Activated naive CD8-positive, alpha-beta T cell treated with anti-CD3 and anti-CD28 coated beads for 36 hours (primary cell): Measurements from ENCODE around the gene SNX2. TPM values are rescaled to one million over a fixed set of nuclear protein-coding genes. Genes with fewer than 3 reads are reported as not detected.

Experiments
- DNase-seq: peaks from one replicate; pipeline ENCODE4 v3.0.0; 2021
- H3K27ac Mint-ChIP-seq: one replicate; pipeline ENCODE4 v1.8.0; 2022; ENCODE audit warnings: mild to moderate bottlenecking, moderate library complexity, mixed read lengths
- H3K27me3 Mint-ChIP-seq: one replicate; pipeline ENCODE4 v1.8.0; 2022; ENCODE audit warnings: mild to moderate bottlenecking, mixed read lengths
- H3K36me3 Mint-ChIP-seq: one replicate; pipeline ENCODE4 v1.8.0; 2021; ENCODE audit warnings: mild to moderate bottlenecking, mixed read lengths
- H3K4me1 Mint-ChIP-seq: one replicate; pipeline ENCODE4 v1.8.0; 2021; ENCODE audit warnings: mixed read lengths
- H3K4me3 Mint-ChIP-seq: one replicate; pipeline ENCODE4 v1.8.0; 2022; ENCODE audit warnings: mild to moderate bottlenecking, moderate library complexity, mixed read lengths
- H3K9me3 Mint-ChIP-seq: one replicate; pipeline ENCODE4 v1.8.0; 2022; ENCODE audit warnings: mixed read lengths
- total RNA-seq, 2 experiments: library from RNA; stranded (reverse); gene quantifications; one replicate each; pipeline ENCODE4 v1.2.3, GENCODE V29; 2021

The SNX2 gene
- total RNA-seq, 2 experiments from 2014 or later = 40.6 to 41.9 TPM

DNA sequence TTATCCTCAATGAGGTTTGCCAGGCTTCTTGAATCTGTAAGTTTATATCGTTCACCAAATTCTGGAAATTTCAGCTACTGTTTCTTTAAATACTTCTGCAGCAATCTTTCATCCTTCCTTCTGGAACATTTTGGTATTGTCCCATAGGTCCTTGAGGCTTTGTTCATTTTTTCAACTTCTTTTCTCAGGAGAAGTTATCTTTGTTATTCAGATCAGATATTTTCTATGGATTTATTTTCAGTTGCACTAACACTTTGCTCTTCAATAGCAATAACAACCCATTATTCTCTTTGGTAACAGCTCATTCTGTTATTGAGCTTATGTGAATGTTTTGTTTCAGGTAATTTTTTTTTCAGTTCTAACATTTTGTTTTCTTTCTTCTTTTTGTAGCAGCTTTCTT is 13.5 kb downstream of the SNX2 start:
- Mint-ChIP-seq H3K36me3 (peaks cover 52% of the 10 kb centered on the region), H3K27me3 (no peaks in the 10 kb centered on the region), H3K9me3 (peaks cover 19% of the 10 kb centered on the region), H3K4me1 (peaks cover 20% of the 10 kb centered on the region), H3K27ac (peak overlapping the region; percentile 45), H3K4me3 (no peak overlapping the region)
- no peak for DNase-seq

DNA sequence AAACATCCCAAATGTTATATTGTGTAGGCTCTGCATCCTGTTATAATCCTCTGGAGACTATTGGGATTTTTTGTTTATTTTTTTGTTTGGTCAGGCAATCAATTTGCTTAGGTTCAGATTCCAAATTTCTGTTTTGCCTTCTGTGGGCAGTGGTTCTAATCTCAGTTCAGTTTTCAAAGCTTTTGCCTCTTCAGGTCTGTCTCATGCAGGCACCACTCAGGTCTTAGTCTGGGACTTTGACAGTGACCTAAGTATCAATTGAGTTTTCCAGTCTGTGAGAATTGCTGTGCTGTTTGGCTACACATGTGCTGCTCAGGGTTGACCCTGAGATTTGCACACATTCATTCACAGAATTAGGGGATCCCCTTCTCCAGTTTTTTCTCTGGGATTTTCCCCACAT is 14.1 kb downstream of the SNX2 start:
- Mint-ChIP-seq H3K27me3 (no peaks in the 10 kb centered on the region), H3K4me1 (peaks cover 16% of the 10 kb centered on the region), H3K9me3 (peaks cover 19% of the 10 kb centered on the region), H3K36me3 (peaks cover 55% of the 10 kb centered on the region), H3K4me3 (no peak overlapping the region), H3K27ac (no peak overlapping the region)
- no peak for DNase-seq

DNA sequence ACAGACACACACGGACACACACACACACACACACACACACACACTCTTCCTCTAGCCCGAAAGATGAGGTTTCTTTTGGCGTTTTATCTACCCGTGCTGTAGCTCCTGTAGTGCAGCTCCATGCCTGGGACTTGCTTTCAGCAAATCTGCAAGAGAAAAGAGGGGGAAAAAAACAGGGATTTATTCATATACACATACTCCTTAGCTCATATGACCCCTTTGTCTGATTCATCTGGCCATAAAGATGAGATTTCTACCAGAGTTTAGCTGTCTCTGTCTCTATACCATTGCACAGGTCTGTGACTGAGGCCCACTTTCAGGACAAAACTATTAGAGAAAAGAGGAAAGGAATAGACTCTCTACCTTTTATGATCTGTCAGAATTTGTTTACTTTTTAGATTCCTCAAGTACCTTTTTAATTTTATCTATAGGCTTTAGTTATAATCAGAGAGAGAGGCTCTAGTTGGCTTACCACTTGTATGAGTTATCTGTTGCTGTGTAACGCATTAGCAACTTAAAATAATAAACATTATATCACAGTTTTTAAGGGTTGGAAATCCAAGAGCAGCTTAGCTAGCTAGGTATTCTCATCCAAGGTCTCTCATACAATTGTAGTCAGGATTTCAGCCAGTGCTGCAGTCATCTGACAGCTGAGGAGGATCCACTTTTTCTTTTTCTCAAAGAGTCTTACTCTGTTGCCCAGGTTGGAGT is 14.7 kb downstream of the SNX2 start:
- Mint-ChIP-seq H3K4me3 (no peak overlapping the region), H3K9me3 (peaks cover 17% of the 10 kb centered on the region), H3K36me3 (peaks cover 54% of the 10 kb centered on the region), H3K4me1 (peaks cover 15% of the 10 kb centered on the region), H3K27ac (no peak overlapping the region), H3K27me3 (no peaks in the 10 kb centered on the region)
- DNase-seq = no peak

DNA sequence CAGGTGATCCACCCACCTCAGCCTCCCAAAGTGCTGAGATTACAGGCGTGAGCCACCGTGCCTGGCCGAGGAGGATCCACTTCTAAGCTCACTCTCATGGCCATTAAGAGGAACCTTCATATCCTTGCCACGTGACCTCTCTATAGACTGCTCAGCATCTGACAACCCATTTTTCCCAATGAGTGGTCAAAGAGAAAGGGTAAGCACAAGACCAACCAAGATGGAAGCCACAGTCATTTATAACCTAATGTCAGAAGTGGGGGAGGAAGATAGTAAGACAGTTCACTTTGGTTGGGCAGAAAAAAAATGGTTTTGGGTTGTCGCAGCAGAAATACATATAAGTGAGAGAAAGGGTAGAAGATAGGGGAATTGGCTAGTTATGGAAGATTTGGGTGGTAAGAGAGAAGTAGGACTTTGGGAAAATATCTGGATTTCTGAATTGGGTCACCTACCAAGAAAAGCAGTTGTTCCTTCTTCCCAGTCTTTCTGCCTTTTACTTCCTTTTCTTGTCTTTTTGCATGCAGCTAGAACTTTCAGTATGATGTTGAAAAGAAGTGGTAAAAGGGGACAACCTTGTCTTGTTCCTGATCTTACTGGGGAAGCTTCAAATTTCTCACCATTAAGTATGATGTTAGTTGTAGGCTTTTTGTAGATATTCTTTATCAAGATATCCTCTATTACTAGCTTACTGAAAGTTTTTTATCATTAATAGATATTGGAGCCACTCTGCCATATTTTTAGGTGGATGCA is 15.6 kb downstream of the SNX2 start:
- no peak overlapping the region for H3K4me3 Mint-ChIP-seq
- peaks cover 53% of the 10 kb centered on the region for H3K36me3 Mint-ChIP-seq
- H3K27ac Mint-ChIP-seq = no peak overlapping the region
- H3K9me3 Mint-ChIP-seq = peaks cover 11% of the 10 kb centered on the region
- peaks cover 12% of the 10 kb centered on the region for H3K4me1 Mint-ChIP-seq
- no peaks in the 10 kb centered on the region for H3K27me3 Mint-ChIP-seq
- DNase-seq = no peak

DNA sequence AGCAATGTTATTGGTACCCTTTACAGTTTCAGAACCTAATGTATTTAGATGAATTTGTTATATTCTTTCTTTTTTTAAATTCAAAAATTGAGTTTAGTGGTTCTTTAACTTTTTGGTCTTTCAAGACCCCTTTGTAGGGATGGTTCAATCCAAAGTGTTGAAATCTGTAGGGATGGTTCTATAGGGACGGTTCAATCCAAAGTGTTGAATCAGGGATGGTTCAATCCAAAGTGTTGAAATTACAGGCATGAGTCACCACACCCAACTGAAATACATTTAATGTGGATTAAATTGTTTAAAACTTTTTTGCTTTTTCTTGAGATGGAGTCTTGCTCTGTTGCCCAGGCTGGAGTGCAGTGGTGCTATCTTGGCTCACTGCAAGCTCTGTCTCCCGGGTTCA is 30.6 kb downstream of the SNX2 start:
- no peak overlapping the region for H3K27ac Mint-ChIP-seq
- H3K27me3 Mint-ChIP-seq = no peaks in the 10 kb centered on the region
- no peak for DNase-seq
- H3K4me3 Mint-ChIP-seq = no peak overlapping the region
- peaks cover 31% of the 10 kb centered on the region for H3K36me3 Mint-ChIP-seq
- no peaks in the 10 kb centered on the region for H3K9me3 Mint-ChIP-seq
- H3K4me1 Mint-ChIP-seq = no peaks in the 10 kb centered on the region

DNA sequence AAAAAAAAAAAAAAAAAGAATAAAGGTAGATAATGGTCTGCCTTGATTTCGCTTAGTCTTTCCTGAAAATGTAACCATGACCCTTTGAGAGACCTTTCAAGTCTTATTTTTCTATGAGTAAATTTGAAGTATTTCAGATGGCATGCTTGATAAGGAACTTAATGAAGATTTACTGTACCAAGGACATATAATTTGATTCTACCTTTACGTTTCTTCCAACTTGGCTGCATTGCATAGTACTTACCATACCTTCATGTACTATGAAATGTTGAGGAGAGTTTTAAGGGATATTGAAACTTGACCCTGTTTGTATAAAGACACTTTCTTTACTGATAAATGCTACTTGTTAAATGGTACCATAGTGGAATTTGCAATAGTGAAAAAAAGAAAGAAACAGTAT is 35.5 kb downstream of the SNX2 start:
- no peaks in the 10 kb centered on the region for H3K4me1 Mint-ChIP-seq
- no peaks in the 10 kb centered on the region for H3K27me3 Mint-ChIP-seq
- no peak for DNase-seq
- no peaks in the 10 kb centered on the region for H3K9me3 Mint-ChIP-seq
- H3K36me3 Mint-ChIP-seq = peaks cover 25% of the 10 kb centered on the region
- no peak overlapping the region for H3K4me3 Mint-ChIP-seq
- no peak overlapping the region for H3K27ac Mint-ChIP-seq

DNA sequence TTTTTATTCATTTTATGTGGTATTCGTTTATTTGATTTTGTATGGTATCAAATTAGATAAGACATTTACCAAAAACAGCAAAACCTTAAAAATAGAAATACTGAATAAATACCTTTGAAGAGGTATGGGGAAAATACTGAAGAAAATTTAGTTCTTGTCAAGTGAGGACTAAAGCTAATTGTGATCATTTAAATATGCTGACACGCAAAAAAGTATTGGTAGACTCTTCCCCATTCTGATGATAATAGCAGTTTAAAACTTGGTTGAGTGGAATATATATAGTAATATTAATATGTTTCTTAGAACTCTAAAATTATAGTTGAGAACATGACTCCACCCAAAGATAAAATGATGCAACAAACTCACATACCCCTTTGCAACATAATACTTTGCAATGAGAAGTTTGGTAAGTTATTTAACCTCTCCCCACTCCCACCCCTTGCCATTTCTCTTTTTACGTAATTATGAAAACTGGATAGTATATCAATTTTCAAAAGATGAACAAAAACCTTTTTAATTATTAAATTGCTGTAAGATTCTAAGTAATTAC is 40.4 kb downstream of the SNX2 start:
- DNase-seq = no peak
- no peak overlapping the region for H3K4me3 Mint-ChIP-seq
- no peaks in the 10 kb centered on the region for H3K4me1 Mint-ChIP-seq
- H3K27ac Mint-ChIP-seq = no peak overlapping the region
- no peaks in the 10 kb centered on the region for H3K27me3 Mint-ChIP-seq
- peaks cover 12% of the 10 kb centered on the region for H3K36me3 Mint-ChIP-seq
- H3K9me3 Mint-ChIP-seq = no peaks in the 10 kb centered on the region

DNA sequence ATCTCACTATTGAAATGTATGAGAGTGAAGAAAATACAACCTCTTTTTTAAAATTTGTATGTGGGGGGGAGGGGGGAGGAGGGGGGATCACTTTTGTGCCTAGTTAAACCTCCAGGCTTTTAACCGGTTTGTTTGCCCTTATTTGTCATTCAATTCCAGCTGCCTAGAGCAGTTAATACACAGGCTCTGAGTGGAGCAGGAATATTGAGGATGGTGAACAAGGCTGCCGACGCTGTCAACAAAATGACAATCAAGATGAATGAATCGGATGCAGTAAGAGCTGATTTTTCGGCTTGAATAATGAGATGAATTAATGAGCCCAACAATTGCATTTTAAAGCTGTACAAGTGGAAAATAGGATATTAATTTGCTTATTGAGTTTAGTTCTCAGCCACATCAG is 41.9 kb downstream of the SNX2 start:
- DNase-seq = no peak
- no peaks in the 10 kb centered on the region for H3K27me3 Mint-ChIP-seq
- H3K4me3 Mint-ChIP-seq = no peak overlapping the region
- H3K9me3 Mint-ChIP-seq = no peaks in the 10 kb centered on the region
- no peaks in the 10 kb centered on the region for H3K4me1 Mint-ChIP-seq
- peaks cover 11% of the 10 kb centered on the region for H3K36me3 Mint-ChIP-seq
- no peak overlapping the region for H3K27ac Mint-ChIP-seq

DNA sequence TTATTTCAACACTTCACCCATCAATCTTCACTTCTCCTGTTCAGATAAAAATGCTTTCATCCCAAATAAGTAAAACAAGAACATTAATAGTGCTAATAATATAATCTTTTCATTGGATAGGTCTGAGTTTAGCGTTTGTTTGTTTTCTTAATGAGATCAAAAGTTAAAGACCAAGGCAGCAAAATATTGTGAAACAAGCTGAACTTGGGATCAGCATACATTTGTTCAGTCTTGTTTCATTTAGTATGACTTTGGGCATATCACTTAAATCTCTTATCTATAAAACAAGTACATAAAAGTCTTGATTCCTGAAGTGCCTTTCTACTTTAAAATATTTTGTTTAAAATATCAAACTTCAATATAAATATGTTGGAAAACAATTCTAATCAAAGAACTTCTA is 57.1 kb downstream of the SNX2 start:
- Mint-ChIP-seq H3K4me3 (no peak overlapping the region), H3K9me3 (no peaks in the 10 kb centered on the region), H3K4me1 (no peaks in the 10 kb centered on the region), H3K36me3 (peaks cover 5% of the 10 kb centered on the region), H3K27me3 (no peaks in the 10 kb centered on the region), H3K27ac (no peak overlapping the region)
- DNase-seq = no peak

DNA sequence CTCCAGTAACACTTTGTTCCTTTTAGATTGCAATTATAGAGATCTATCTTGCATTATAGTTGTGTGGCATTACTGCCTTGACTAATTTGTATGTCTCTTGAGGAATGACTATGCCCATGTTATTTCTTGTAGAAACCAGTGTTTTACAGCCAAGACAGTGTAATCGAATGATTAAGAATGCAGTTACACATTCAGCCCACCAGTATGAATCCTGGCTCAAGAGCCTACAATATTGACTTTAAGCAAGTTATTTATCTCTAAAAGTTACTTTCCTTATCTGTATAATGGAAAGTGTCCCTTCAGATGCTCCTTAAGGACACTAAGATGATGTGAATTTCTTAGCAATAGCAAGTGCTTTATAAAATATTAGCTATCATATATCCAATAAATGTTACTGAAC is 60.8 kb downstream of the SNX2 start:
- H3K27ac Mint-ChIP-seq = no peak overlapping the region
- no peak for DNase-seq
- H3K27me3 Mint-ChIP-seq = peaks cover 3% of the 10 kb centered on the region
- H3K4me3 Mint-ChIP-seq = no peak overlapping the region
- H3K4me1 Mint-ChIP-seq = no peaks in the 10 kb centered on the region
- H3K9me3 Mint-ChIP-seq = no peaks in the 10 kb centered on the region
- H3K36me3 Mint-ChIP-seq = no peaks in the 10 kb centered on the region

DNA sequence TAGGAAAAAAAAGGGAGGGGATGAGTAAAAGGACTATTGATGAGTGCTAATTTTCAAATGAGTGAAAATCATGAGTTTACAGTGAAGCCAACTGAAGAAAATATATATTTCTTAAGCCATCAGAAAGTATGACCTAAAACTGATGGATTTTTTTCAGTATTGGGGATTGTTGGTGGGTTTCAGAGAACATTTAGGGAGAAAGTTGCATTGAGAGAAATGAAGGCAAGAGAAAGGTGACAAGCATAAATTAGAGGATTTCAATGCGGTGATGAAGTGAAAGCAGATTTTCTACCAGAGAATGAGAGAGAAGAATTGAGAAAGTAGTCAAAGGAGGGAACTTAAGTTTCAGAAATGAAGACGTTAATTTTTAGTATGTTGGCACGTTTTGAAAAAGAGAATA is 62.1 kb downstream of the SNX2 start:
- H3K36me3 Mint-ChIP-seq = no peaks in the 10 kb centered on the region
- no peaks in the 10 kb centered on the region for H3K9me3 Mint-ChIP-seq
- no peak for DNase-seq
- peaks cover 3% of the 10 kb centered on the region for H3K27me3 Mint-ChIP-seq
- H3K4me1 Mint-ChIP-seq = no peaks in the 10 kb centered on the region
- H3K27ac Mint-ChIP-seq = no peak overlapping the region
- H3K4me3 Mint-ChIP-seq = no peak overlapping the region

DNA sequence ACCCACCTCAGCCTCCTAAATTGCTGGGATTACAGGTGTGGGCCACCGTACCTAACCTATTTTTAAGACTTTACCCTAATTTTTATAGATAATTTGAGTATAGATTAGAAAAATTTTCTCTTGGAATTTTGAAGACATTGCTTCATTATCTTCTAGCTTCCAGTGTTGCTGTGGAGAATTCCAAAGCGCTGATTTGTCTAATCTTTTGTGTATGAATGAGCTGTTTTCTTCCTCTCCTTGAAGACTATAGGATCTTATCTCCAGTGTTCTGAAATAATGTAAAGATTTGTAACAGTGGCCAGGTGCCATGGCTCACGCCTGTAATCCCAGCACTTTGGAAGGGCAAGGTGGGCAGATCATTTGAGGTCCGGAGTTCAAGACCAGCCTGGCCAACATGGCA is 64.9 kb downstream of the SNX2 start:
- no peak for DNase-seq
- Mint-ChIP-seq H3K36me3 (no peaks in the 10 kb centered on the region), H3K4me3 (no peak overlapping the region), H3K27ac (no peak overlapping the region), H3K27me3 (peaks cover 8% of the 10 kb centered on the region), H3K4me1 (peaks cover 9% of the 10 kb centered on the region), H3K9me3 (no peaks in the 10 kb centered on the region)

DNA sequence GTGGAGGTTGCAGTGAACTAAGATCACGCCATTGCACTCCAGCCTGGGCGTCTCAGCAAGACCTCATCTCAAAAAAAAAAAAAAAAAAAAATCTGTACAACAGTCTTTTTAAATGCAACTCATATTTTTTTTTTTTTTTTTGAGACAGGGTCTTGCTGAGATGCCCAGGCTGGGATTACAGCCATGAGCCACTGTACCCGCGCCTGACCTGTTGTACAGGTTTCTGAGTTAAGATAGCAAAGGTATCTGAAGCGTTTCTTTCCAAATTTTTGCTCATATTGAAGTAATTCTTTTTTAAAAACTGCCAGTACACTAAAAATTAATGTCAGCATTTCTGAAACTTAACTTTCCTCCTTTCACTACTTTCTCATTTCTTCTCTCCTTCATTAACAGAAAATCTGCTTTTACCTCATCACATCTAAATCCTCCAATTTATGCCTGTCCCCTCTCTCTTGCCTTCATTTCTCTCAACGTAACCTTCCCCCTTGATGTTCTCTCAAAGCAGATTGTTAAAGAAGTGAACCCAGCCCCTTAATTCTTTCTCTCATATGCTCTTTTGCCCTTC is 67.2 kb downstream of the SNX2 start:
- Mint-ChIP-seq H3K27me3 (peaks cover 8% of the 10 kb centered on the region), H3K4me3 (no peak overlapping the region), H3K4me1 (peaks cover 15% of the 10 kb centered on the region), H3K27ac (no peak overlapping the region), H3K9me3 (no peaks in the 10 kb centered on the region), H3K36me3 (no peaks in the 10 kb centered on the region)
- DNase-seq = no peak

DNA sequence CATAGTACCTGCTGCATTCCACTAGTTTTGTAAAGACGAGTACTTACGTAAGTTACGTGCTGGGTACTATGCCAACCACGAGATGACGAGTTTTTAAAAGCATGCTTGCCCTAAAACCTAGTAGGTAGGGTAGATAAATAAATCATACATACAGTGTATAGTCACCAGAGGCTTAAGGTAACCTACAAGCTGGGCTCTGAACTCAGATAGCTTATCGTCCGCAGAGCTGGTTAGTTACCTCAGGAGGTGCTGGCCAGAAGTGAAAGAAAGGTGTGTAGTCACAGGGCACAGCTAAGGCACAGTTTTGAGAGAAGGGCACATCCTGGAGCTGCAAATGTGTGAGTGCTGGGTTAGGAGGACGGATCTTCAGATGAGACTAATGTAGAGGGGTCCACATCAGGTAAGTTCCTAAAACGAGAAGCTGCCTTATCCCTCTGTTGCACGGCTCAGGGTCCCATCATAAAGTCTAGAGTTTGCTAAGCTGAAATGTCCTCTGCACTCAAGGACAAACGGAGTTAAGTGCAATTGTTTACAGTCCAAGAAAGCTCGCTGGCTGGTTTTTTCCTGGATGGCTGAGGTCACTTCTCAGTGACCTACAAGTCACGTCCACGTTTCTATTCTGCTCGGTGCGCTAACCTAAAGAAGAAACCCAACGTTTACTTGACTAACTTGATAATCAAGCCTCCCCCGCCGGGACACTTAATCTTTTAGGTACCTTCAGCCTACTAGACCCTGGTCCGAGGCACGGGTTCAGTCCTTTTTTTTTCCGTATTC is 69.4 kb downstream of the SNX2 start:
- Mint-ChIP-seq H3K27me3 (peaks cover 5% of the 10 kb centered on the region), H3K4me1 (peaks cover 15% of the 10 kb centered on the region), H3K36me3 (no peaks in the 10 kb centered on the region), H3K9me3 (no peaks in the 10 kb centered on the region), H3K27ac (no peak overlapping the region), H3K4me3 (peak overlapping the region; percentile 82)
- DNase-seq = no peak

DNA sequence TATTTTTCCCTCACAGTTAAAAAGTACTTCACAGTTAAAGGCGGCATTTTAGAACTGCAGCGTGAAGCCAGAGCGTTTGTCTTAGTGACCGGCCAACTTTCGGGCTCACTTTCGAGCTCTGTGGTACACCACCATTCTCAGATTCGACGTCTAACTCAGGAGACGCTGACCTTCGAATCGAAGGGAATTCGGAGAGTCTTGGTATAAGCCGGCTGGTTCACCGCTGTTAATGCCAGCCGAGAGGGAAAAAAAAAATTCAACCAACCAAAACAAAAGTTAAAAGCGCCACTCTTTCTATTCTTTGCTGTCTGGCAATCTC is 70.0 kb downstream of the SNX2 start:
- no peak for DNase-seq
- Mint-ChIP-seq H3K9me3 (no peaks in the 10 kb centered on the region), H3K27me3 (peaks cover 5% of the 10 kb centered on the region), H3K4me1 (peaks cover 15% of the 10 kb centered on the region), H3K36me3 (no peaks in the 10 kb centered on the region), H3K4me3 (peak overlapping the region; percentile 82), H3K27ac (no peak overlapping the region)
